ENCODE data around the gene ENDOD1. TPM values are rescaled to one million over a fixed set of nuclear protein-coding genes. Genes with fewer than 3 reads are reported as not detected.
"Not testable (repeated sequence)": the region's sequence is repeated elsewhere in the genome, so short reads cannot be mapped to it uniquely, and the experiment has no call there.

ENDOD1 gene
- total RNA-seq, 1 experiment from 2014 or later: 0.87 TPM

DNA sequence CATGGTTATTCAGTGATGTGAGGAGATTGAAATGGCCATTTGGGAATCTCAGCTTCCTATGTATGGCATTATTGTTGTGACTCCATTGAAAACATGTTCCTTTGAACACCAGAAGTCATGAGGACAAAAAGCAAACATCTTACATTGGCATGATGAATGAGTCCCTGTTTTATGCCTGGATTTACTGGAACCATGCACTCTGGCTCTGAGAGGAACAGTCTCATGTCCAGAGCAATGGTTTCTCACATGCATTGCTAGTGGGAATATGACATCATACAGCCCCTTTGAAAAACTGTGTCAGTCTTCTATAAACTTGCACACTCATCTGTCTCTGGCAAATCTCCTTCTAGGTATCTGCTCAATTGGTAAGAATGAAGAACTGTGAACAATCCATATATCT lies 43.8 kb upstream of the ENDOD1 start:
- H3K27ac Mint-ChIP-seq: no peak overlapping the region
- Histone ChIP-seq H2AK5ac (ENCODE audit: insufficient read length, low read length) (no peak overlapping the region), H3K56ac (ENCODE audit: insufficient read length, low read depth, low read length) (no peak overlapping the region), H2BK15ac (ENCODE audit: low read depth, low read length) (no peak overlapping the region), H2BK5ac (ENCODE audit: insufficient read length, low read length) (no peak overlapping the region), H2BK120ac (ENCODE audit: low read depth, low read length, poor library complexity, severe bottlenecking) (no peak overlapping the region), H2BK12ac (ENCODE audit: insufficient read length, low read depth, low read length) (no peak overlapping the region), H4K20me1 (ENCODE audit: control insufficient read depth, insufficient read depth, insufficient read length) (no peaks in the 10 kb centered on the region), H3K23ac (ENCODE audit: insufficient read length, low read depth, low read length) (no peak overlapping the region), H3K9me3 (ENCODE audit: control insufficient read depth, low read depth, low read length) (no peaks in the 10 kb centered on the region), H3K18ac (ENCODE audit: insufficient read length, low read depth, low read length) (no peak overlapping the region), H3K4me1 (ENCODE audit: insufficient read depth, low read length) (no peaks in the 10 kb centered on the region), H3K4me2 (ENCODE audit: insufficient read depth, insufficient read length, low read length) (no peak overlapping the region), H2BK20ac (ENCODE audit: low read depth, low read length, poor library complexity, severe bottlenecking) (no peak overlapping the region), H3K79me2 (ENCODE audit: insufficient read depth, low read length) (no peaks in the 10 kb centered on the region), H4K8ac (replicated peaks; ENCODE audit: insufficient read length, low read depth, low read length) (no peak overlapping the region), H3K27ac (ENCODE audit: insufficient read length, low read depth, low read length) (no peak overlapping the region), H3K79me1 (ENCODE audit: insufficient read depth, low read depth, low read length, poor library complexity, severe bottlenecking) (no peaks in the 10 kb centered on the region), H2AFZ (ENCODE audit: low read length) (no peak overlapping the region), H4K91ac (ENCODE audit: insufficient read length, low read depth, low read length) (no peak overlapping the region), H3K23me2 (ENCODE audit: insufficient read length, low read depth, low read length, poor library complexity, severe bottlenecking) (no peaks in the 10 kb centered on the region), H3K4ac (ENCODE audit: low read depth, low read length) (no peak overlapping the region), H4K5ac (ENCODE audit: insufficient read length, low read depth, low read length) (no peak overlapping the region), H3K27me3 (ENCODE audit: insufficient read depth, low read length) (no peaks in the 10 kb centered on the region), H3K14ac (ENCODE audit: insufficient read depth, low read length) (no peak overlapping the region), H3K9ac (ENCODE audit: extremely low read depth, insufficient read length, low read length) (no peak overlapping the region), H3T11ph (ENCODE audit: low read length) (no peak overlapping the region)
- H3K27me3 Mint-ChIP-seq (ENCODE audit: low read depth): peaks cover 29% of the 10 kb centered on the region
- H3K4me1 Mint-ChIP-seq: no peaks in the 10 kb centered on the region
- TF ChIP-seq, protein P1, sequence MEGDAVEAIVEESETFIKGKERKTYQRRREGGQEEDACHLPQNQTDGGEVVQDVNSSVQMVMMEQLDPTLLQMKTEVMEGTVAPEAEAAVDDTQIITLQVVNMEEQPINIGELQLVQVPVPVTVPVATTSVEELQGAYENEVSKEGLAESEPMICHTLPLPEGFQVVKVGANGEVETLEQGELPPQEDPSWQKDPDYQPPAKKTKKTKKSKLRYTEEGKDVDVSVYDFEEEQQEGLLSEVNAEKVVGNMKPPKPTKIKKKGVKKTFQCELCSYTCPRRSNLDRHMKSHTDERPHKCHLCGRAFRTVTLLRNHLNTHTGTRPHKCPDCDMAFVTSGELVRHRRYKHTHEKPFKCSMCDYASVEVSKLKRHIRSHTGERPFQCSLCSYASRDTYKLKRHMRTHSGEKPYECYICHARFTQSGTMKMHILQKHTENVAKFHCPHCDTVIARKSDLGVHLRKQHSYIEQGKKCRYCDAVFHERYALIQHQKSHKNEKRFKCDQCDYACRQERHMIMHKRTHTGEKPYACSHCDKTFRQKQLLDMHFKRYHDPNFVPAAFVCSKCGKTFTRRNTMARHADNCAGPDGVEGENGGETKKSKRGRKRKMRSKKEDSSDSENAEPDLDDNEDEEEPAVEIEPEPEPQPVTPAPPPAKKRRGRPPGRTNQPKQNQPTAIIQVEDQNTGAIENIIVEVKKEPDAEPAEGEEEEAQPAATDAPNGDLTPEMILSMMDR (conservative IDR thresholded peaks at IDR 0.05): no peak
- no peak for DNase-seq
- no peak overlapping the region for H3K4me3 Mint-ChIP-seq
- H3K36me3 Mint-ChIP-seq (ENCODE audit: insufficient read depth in 1 of 3, low read depth in 3 of 3): no peaks in the 10 kb centered on the region
- H3K9me3 Mint-ChIP-seq: no peaks in the 10 kb centered on the region

DNA sequence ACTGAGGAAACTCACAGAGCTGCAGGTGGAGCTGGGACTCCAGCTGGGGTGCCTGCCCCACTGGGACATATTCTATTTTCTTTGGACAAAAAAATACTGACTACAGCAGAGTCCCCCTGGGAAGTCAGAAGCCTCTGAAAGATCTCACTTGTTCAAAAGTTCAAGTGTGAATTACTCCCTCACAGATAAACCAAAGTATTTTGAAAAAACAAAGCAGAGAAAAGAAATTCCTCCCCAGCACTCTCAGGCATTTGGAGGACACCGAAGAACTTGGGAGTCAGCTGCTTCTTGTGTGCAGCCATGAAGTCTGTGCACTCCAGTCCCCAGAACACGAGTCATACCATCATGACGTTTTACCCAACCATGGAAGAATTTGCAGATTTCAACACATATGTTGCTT lies 40.5 kb upstream of the ENDOD1 start, which contains the start of gene KDM4F:
KDM4F (plus strand) TSS at position 301 of the 400 bp plus-strand sequence.
- not testable (repeated sequence) for H3K9me3 ChIP-seq (ENCODE audit: control insufficient read depth, low read depth, low read length); H3T11ph ChIP-seq (ENCODE audit: low read length); H4K20me1 ChIP-seq (ENCODE audit: control insufficient read depth, insufficient read depth, insufficient read length); H3K27me3 ChIP-seq (ENCODE audit: insufficient read depth, low read length); H2BK15ac ChIP-seq (ENCODE audit: low read depth, low read length); H4K5ac ChIP-seq (ENCODE audit: insufficient read length, low read depth, low read length); H3K79me1 ChIP-seq (ENCODE audit: insufficient read depth, low read depth, low read length, poor library complexity, severe bottlenecking); H3K56ac ChIP-seq (ENCODE audit: insufficient read length, low read depth, low read length); H2AK5ac ChIP-seq (ENCODE audit: insufficient read length, low read length); H3K36me3 Mint-ChIP-seq (ENCODE audit: insufficient read depth in 1 of 3, low read depth in 3 of 3); H3K9me3 Mint-ChIP-seq; H2BK12ac ChIP-seq (ENCODE audit: insufficient read length, low read depth, low read length); H3K27ac Mint-ChIP-seq; H4K8ac ChIP-seq (replicated peaks; ENCODE audit: insufficient read length, low read depth, low read length); H3K27ac ChIP-seq (ENCODE audit: insufficient read length, low read depth, low read length); H3K4me3 Mint-ChIP-seq; DNase-seq; H3K4ac ChIP-seq (ENCODE audit: low read depth, low read length); H2BK20ac ChIP-seq (ENCODE audit: low read depth, low read length, poor library complexity, severe bottlenecking); H4K91ac ChIP-seq (ENCODE audit: insufficient read length, low read depth, low read length); H3K9ac ChIP-seq (ENCODE audit: extremely low read depth, insufficient read length, low read length); H2BK120ac ChIP-seq (ENCODE audit: low read depth, low read length, poor library complexity, severe bottlenecking); H3K23ac ChIP-seq (ENCODE audit: insufficient read length, low read depth, low read length); H2BK5ac ChIP-seq (ENCODE audit: insufficient read length, low read length); H3K79me2 ChIP-seq (ENCODE audit: insufficient read depth, low read length); H3K18ac ChIP-seq (ENCODE audit: insufficient read length, low read depth, low read length); H3K4me1 ChIP-seq (ENCODE audit: insufficient read depth, low read length); H3K4me1 Mint-ChIP-seq; H2AFZ ChIP-seq (ENCODE audit: low read length); H3K23me2 ChIP-seq (ENCODE audit: insufficient read length, low read depth, low read length, poor library complexity, severe bottlenecking); H3K4me2 ChIP-seq (ENCODE audit: insufficient read depth, insufficient read length, low read length); H3K14ac ChIP-seq (ENCODE audit: insufficient read depth, low read length)
- WGBS (ENCODE audit: extremely low coverage, insufficient read length, low lambda C conversion rate): no CpG with 5 or more reads among the region's 3 CpGs
- H3K27me3 Mint-ChIP-seq (ENCODE audit: low read depth): peaks cover 29% of the 10 kb centered on the region

All from H9 (cell line).